GM12892 (cell line): ENCODE results near the gene NUDT3.

Source experiments
- DNase-seq: peaks from one replicate; pipeline ENCODE4 v3.0.0; 2011; ENCODE audit not compliant: insufficient read length
- FAIRE-seq: peaks from 2 replicates; lab custom pipeline; 2011; peaks lifted over from hg19 to GRCh38; lab: Jason Lieb, UNC
- POLR2A ChIP-seq: IDR thresholded peaks from 2 replicates; pipeline ENCODE4 v1.6.1; 2011; ENCODE audit warnings: low read depth, low read length, control low read depth
- POLR2AphosphoS5 ChIP-seq: IDR thresholded peaks from 2 replicates; pipeline ENCODE4 v1.6.1; 2011; ENCODE audit warnings: low read depth, low read length, control low read depth
- TAF1 ChIP-seq: IDR thresholded peaks from 2 replicates; pipeline ENCODE4 v1.6.1; 2011; ENCODE audit warnings: low read depth, mild to moderate bottlenecking, control low read depth, low read length, borderline replicate concordance

NUDT3 gene

DNA sequence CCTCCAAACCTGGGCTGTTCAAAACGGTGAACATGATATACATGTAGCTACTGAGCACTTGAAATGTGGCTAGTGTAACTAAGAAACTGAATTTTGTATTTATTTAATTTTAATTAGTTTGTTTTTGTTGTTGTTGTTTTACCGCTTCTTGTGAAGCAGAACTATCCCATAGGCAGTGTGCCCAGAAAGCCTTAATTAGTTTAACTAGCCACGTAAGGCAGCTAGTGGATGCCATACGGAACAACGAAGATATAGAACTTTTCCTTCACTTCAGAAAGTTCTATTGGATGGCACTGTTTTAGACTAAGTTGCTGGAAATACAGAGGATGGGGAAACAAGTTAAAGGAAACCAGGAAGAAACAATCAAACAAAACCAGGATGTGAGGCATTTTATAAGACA lies 70.6 kb downstream of the NUDT3 start:
- FAIRE-seq (no peak), DNase-seq (no peak)
- TF ChIP-seq TAF1 (no peak), POLR2A (no peak), POLR2AphosphoS5 (no peak)

DNA sequence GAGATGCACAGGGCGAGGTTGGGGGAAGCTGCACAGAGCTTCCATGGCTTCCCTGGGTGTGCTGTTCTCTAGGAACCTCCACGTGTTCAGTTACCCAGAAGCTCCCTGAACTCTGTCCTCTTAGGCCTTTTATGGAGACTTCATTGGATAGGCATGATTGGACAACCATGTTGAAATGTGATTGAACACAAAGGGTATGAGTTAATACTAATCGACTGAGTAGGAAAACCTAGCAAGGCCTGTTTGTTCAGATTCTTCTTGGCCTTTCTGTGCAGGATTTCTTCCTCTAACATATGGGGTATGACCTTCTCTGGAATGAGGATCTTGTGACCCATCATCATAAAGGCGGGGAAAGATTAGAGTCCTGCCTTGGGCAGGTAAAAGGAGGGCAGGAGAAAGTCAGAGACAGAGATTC lies 73.0 kb downstream of the NUDT3 start:
- DNase-seq (no peak), FAIRE-seq (peak; percentile 14)
- TF ChIP-seq POLR2A (no peak), TAF1 (no peak), POLR2AphosphoS5 (no peak)

DNA sequence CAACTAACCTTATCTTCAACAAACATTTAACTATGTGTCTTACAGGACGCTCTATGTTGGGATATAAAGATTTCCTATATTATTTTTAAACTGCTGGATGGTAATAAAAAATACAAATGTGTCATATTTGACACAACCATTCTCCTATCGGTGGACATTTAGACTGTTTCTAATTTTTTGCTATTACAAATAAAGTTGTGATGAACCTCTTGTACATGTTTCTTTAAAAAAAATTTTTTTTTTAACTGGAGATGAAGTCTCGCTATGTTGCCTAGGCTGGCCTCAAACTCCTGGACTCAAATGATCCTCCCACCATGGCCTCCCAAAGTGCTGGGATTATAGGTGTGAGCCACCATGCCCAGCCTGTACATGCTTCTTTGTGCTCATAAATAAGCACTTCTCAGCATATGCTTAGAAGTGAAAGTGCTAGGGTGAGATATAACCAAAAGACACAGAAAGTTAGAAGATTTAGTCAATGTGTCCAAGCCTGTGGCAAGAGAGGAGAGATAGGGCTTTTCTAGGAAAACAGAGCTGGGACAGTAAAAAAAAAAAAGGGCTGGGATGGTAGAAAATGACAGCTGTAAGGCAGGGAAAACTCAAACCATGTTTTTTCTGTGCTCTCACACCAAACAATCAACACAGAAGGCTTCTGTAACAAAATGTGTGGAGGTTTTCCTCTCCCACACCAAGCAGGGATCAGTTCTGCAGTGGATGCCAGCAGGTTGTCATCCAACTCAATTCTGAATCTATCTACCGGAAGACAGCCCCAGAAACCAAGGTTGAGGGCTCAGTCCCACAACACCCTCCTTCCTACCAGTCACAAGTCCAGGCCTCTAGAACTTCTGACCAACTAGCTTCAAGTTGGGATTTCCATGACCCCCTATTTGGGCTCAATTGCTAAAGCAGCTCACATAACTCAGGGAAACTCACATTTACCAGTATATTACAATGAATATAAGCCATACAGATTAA lies 73.7 kb downstream of the NUDT3 start:
- TF ChIP-seq POLR2A (no peak), POLR2AphosphoS5 (no peak), TAF1 (no peak)
- DNase-seq (no peak), FAIRE-seq (peak; percentile 61)

DNA sequence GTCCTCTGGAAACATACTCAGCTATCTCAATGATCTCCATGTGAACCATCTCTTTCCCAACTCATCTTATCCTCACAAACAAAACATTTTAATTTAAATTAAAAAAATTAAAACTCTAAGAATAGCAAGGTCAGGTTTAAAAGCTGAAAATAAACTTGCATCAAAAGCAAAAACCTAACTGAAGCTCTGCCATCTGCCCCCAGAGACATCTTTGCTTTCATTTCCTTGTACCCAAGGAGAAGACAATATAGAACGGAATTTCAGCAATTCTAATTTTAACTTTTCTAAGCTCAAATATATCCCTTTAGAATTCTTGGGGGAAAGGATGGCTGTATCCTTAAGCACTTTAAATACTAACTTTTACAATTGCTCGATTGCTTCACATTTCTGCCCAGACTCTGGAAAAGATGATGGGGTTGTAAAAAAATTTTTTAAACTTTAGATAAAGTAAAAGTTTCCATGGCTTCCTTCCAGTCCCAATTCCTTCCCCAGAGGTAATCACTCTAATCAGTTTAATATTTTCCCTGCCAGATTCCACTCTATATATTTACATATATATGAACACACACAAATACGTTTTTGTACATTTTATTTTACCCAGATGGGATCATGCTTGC lies 74.5 kb downstream of the NUDT3 start:
- FAIRE-seq (peak; percentile 24), DNase-seq (no peak)

DNA sequence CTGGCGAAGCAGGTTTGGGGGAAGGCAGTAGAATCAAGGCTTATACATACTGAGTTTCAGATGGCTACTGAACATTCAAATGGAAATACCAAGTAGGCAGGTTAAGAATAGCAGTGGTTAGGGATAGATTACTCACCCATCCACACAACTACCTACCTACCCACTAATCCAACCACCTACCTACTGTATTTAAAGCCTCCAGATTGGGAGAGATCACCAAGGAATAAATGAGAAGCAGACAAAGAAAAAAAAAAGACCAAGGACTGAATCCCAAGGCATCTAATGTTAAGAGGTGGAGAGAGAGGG lies 75.3 kb downstream of the NUDT3 start:
- peak; percentile 73 for FAIRE-seq
- TF ChIP-seq POLR2AphosphoS5 (no peak), TAF1 (no peak), POLR2A (no peak)
- DNase-seq, result no peak

More for the DNA sequence above, 74.5 kb downstream of the NUDT3 start:
- no peak for TF ChIP-seq TAF1
- TF ChIP-seq POLR2AphosphoS5, result no peak
- no peak for TF ChIP-seq POLR2A

DNA sequence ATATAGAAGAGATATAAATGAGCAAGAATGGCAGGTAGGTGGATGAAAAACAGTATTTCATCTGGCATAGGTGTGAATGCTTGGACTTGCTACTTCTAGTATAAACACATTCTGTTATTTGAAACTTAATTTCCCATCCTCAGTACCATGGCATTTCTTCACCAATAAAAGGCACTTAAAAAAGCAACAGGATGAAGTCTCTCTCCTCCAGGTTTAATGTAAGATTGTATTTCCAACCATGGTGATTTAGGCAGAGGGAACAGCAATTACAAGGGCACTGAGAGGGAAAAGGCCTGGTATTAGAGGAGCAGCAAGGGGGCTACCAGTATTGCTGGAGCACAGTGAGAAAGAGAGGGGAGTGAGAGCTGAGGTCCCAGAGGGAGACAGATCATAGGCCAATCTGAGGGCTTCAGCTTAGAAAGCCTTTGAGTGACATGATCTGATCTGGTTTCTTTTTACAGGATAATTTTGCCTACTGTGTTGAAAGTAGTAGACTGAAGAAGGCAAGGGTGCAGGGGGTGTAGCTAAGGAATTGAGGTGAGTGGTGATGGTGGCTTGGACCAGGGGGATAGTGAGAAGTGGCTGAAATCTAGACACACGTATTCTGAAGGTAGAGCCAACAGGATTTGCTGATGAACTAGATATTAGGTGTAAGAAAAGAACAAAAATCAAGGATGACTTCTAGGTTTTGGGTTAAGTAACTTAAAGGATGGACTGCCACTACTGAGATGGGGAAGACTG lies 75.9 kb downstream of the NUDT3 start:
- TF ChIP-seq POLR2A, result no peak
- TF ChIP-seq TAF1, result no peak
- TF ChIP-seq POLR2AphosphoS5, result no peak
- peak; percentile 78 for FAIRE-seq
- DNase-seq, result no peak

DNA sequence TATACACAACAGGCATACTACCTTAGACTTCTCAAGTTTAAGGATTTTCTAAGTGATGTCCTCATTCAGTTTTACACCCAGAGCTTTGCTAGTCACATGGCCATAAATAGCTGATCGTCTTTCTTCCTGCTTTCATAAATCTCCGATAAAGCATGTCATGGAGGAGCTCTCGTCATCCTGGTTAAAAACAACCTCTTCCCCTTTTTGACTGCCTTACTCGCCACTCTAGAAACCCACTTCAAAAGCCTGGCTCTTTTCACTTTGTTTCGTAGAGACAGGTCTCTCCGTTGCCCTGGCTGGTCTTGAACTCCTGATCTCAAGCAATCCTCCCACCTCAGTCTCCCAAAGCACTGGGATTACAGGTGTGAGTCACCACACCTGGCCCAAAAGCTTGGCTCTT lies 76.7 kb downstream of the NUDT3 start:
- TF ChIP-seq TAF1 (no peak), POLR2AphosphoS5 (no peak), POLR2A (no peak)
- no peak for DNase-seq
- peak; percentile 84 for FAIRE-seq

DNA sequence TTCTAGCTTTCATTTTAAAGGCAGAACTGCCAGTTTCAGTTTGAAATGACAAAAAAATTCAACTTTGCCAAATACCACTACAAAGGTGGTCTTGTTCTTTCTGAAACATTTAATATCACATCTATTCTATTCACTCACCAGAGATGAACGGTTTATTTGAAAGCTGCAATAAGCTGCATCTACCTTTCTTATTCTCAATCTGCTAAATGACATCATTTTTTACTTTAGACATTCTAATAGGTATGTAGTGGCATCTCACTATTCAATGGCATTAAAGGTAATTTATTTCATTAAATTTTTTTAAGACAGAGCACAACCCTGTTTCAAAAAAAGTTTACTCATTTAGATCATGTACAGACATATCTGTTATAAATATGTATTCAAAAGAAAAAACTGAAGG lies 77.2 kb downstream of the NUDT3 start:
- TF ChIP-seq POLR2AphosphoS5 (no peak), TAF1 (no peak), POLR2A (no peak)
- FAIRE-seq, result no peak

DNA sequence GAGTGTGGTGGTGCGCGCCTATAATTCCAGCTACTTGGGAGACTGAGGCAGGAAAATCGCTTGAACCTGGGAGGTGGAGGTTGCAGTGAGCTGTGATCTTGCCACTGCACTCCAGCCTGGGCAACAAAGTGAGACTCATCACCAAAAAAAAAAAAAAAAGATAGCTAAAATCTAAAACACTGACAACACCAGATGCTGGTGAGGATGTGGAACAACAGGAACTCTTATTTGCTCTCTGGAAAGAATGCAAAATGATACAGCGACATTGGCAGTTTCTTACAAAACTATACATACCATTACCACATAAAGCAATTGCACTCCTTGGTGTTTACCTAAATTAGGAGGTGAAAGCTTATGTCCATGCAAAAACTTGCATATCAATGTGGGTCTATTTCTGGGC lies 80.2 kb downstream of the NUDT3 start:
- TF ChIP-seq POLR2A (no peak), TAF1 (no peak), POLR2AphosphoS5 (no peak)
- DNase-seq (no peak), FAIRE-seq (no peak)

More for the DNA sequence above, 77.2 kb downstream of the NUDT3 start:
- no peak for DNase-seq

DNA sequence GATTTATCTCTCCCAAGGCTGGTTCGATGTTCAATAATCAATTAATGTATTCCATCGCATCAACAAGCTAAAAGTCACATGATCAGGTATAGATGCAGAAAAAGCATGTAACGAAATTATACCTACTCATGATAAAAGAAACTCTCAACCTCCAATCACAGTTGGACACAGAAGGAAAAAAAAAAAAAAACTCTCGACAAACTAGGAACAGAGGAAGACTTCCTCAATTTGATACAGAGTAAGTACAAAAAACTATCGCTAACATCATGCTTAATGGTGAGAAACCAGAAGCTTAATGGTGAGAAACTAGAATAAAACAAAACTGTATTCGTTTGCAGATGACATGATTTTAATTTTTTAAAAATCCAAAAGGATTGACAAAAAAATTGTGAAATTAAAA lies 81.7 kb downstream of the NUDT3 start:
- no peak for TF ChIP-seq POLR2A
- no peak for TF ChIP-seq POLR2AphosphoS5
- TF ChIP-seq TAF1, result no peak
- DNase-seq (no peak), FAIRE-seq (no peak)

DNA sequence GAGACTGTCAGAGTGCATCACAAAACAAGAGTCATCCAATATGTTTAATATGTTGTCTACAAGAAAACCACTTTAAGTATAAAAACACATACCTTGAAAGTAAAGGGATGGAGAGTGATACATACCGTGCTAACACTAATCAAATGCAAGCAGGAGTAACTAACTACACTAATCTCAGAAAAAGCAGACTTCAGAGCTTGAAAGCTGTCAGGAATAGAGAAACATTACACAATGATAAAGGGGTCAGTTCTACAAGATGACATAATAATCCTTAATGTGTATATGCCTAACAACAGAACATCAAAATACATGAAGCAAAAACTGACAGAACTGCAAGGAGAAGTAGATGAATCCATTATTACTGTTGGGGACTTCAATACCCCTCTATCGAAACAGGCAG lies 84.0 kb downstream of the NUDT3 start:
- DNase-seq, result no peak
- TF ChIP-seq TAF1 (no peak), POLR2A (no peak), POLR2AphosphoS5 (no peak)
- FAIRE-seq, result no peak
